Type B pancreatic cell (in vitro differentiated cells): ENCODE results near the gene BAHD1. TPM values are rescaled to one million over a fixed set of nuclear protein-coding genes. Genes with fewer than 3 reads are reported as not detected.

Experiments used
- DNase-seq: peaks from one replicate; pipeline ENCODE4 v3.0.0; 2021; ENCODE audit warnings: mixed read lengths; ENCODE audit not compliant: unreplicated experiment; ENCODE audit errors: extremely low spot score
- H3K27ac Mint-ChIP-seq: 2 replicates; pipeline ENCODE4 v1.8.0; 2021; ENCODE audit warnings: mild to moderate bottlenecking, mixed read lengths
- H3K27me3 Mint-ChIP-seq: 2 replicates; pipeline ENCODE4 v1.8.0; 2021; ENCODE audit warnings: mixed read lengths
- H3K36me3 Mint-ChIP-seq: 2 replicates; pipeline ENCODE4 v1.8.0; 2021; ENCODE audit warnings: mixed read lengths
- H3K4me1 Mint-ChIP-seq: one replicate; pipeline ENCODE4 v1.8.0; 2021; ENCODE audit warnings: mixed read lengths; ENCODE audit not compliant: unreplicated experiment
- H3K4me3 Mint-ChIP-seq: 2 replicates; pipeline ENCODE4 v1.8.0; 2021; ENCODE audit warnings: mild to moderate bottlenecking, mixed read lengths
- H3K9me3 Mint-ChIP-seq: 2 replicates; pipeline ENCODE4 v1.8.0; 2021; ENCODE audit warnings: mixed read lengths
- total RNA-seq: library from RNA; stranded (reverse); gene quantifications from 2 replicates; pipeline ENCODE4 v1.2.1, GENCODE V29; 2021; ENCODE audit warnings: low replicate concordance
- TF ChIP-seq, protein P1 (sequence below): fragments of 200-600 bp; sonication (generic); conservative IDR thresholded peaks from 2 replicates; pipeline ENCODE4 v1.5.0; 2021; ENCODE audit warnings: antibody characterized with exemption, mild to moderate bottlenecking

The BAHD1 gene
- total RNA-seq, 1 donor from 2014 or later = 21.6 TPM

GRCh38 chr15:40501487-40501886 lies 60.7 kb downstream of the BAHD1 start:
- no peak for DNase-seq
- no peaks in the 10 kb centered on the region for H3K36me3 Mint-ChIP-seq
- no peaks in the 10 kb centered on the region for H3K9me3 Mint-ChIP-seq
- no peak overlapping the region for H3K27ac Mint-ChIP-seq
- H3K27me3 Mint-ChIP-seq = peaks cover 22% of the 10 kb centered on the region
- TF ChIP-seq, protein P1, sequence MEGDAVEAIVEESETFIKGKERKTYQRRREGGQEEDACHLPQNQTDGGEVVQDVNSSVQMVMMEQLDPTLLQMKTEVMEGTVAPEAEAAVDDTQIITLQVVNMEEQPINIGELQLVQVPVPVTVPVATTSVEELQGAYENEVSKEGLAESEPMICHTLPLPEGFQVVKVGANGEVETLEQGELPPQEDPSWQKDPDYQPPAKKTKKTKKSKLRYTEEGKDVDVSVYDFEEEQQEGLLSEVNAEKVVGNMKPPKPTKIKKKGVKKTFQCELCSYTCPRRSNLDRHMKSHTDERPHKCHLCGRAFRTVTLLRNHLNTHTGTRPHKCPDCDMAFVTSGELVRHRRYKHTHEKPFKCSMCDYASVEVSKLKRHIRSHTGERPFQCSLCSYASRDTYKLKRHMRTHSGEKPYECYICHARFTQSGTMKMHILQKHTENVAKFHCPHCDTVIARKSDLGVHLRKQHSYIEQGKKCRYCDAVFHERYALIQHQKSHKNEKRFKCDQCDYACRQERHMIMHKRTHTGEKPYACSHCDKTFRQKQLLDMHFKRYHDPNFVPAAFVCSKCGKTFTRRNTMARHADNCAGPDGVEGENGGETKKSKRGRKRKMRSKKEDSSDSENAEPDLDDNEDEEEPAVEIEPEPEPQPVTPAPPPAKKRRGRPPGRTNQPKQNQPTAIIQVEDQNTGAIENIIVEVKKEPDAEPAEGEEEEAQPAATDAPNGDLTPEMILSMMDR = no peak
- peaks cover 1% of the 10 kb centered on the region for H3K4me1 Mint-ChIP-seq
- H3K4me3 Mint-ChIP-seq = no peak overlapping the region

DNA sequence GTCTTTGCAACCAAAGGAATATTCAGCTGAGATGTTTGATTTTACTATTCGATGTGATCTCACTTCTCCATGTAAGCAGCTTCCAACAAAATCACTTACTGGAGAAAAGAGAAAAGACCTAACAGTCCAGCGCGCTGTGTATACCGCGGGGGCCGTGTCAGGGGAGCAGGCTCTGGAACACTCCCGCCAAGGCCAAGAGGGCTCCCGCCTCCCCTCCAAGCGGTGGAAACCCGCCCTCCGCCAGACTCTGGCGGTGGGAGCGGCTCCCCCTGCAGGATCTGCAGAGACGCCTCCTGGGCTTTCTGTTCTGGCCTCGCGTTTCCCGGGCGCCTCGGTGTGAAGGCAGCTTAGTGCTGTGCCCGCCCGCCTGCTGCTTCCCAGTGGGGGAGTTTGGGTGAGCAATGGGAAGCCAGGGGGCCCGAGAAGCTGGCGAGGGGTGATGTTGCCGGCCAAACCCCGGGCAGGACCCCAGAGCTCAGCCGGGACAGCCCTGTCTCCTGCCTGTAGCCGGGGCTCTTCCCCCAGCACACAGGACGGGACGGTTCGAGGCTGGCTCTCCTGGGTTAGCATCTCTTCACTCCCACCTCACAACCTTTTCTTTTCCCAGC lies 66.3 kb downstream of the BAHD1 start:
- TF ChIP-seq, protein P1 = peak; percentile 75
- no peaks in the 10 kb centered on the region for H3K9me3 Mint-ChIP-seq
- H3K36me3 Mint-ChIP-seq = peaks cover under 1% of the 10 kb centered on the region
- peaks cover 46% of the 10 kb centered on the region for H3K27me3 Mint-ChIP-seq
- H3K27ac Mint-ChIP-seq = no peak overlapping the region
- H3K4me3 Mint-ChIP-seq = peak overlapping the region; percentile 60
- peaks cover 19% of the 10 kb centered on the region for H3K4me1 Mint-ChIP-seq
- peak; percentile 83 for DNase-seq

DNA sequence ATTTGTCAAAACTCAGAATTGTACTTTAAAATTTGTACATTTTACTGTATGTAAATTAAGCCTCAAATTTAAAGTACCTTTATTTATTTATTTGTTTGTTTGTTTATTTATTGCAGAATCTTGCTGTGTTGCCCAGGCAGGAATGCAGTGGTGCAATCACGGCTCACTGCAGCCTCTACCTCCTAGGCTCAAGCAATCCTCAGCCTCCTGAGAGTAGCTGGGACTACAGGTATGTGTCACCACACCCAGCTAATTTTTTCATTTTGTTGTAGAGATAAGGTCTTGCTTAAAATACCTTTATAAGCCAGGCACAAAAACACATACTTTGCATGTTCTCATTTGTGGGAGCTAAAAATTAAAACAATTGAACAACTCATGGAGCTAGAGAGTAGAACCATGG lies 67.5 kb downstream of the BAHD1 start:
- no peak for DNase-seq
- peaks cover 46% of the 10 kb centered on the region for H3K27me3 Mint-ChIP-seq
- no peak overlapping the region for H3K27ac Mint-ChIP-seq
- TF ChIP-seq, protein P1 = no peak
- H3K4me3 Mint-ChIP-seq = no peak overlapping the region
- H3K36me3 Mint-ChIP-seq = peaks cover 4% of the 10 kb centered on the region
- no peaks in the 10 kb centered on the region for H3K9me3 Mint-ChIP-seq
- H3K4me1 Mint-ChIP-seq = peaks cover 26% of the 10 kb centered on the region

- H3K9me3 Mint-ChIP-seq = no peaks in the 10 kb centered on the region
- H3K36me3 Mint-ChIP-seq = peaks cover 4% of the 10 kb centered on the region
- DNase-seq = no peak
- H3K27ac Mint-ChIP-seq = no peak overlapping the region
- peak overlapping the region; percentile 89 for H3K4me3 Mint-ChIP-seq
- H3K4me1 Mint-ChIP-seq = peaks cover 26% of the 10 kb centered on the region
- TF ChIP-seq, protein P1 = no peak
- peaks cover 52% of the 10 kb centered on the region for H3K27me3 Mint-ChIP-seq
Measured at GRCh38 chr15:40510201-40510600, 69.4 kb downstream of the BAHD1 start.

DNA sequence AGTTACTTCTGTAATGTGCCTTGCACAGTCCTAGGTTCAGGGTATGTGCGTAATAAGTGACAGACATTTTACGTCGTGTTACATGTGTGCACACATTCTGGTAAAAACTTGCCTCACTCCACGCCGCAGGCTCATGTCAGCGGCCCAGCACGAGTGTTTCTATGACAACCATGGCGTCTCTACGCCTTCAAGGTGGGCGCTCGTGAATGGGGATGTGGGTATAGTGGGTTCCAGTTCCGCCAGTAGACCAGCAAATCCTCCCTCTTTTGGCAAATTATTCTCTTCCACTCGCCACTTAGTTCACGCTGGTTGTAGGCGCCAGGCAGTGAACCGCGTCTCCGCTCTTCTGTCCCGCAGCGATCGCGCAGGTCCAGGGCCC lies 70.3 kb downstream of the BAHD1 start:
- Mint-ChIP-seq H3K27ac (no peak overlapping the region), H3K9me3 (no peaks in the 10 kb centered on the region), H3K4me1 (peaks cover 26% of the 10 kb centered on the region), H3K27me3 (peaks cover 55% of the 10 kb centered on the region), H3K36me3 (peaks cover 4% of the 10 kb centered on the region), H3K4me3 (peak overlapping the region; percentile 89)
- no peak for DNase-seq
- TF ChIP-seq, protein P1 = no peak
